ENCODE data around the gene SPEF1. TPM values are rescaled to one million over a fixed set of nuclear protein-coding genes. Genes with fewer than 3 reads are reported as not detected.

Gene SPEF1
- total and polyA plus RNA-seq, 2 of the 13 experiments (the other 11 are each of a cell fraction or from before 2014, with no cell fraction given) = 0.11 to 0.27 TPM

DNA sequence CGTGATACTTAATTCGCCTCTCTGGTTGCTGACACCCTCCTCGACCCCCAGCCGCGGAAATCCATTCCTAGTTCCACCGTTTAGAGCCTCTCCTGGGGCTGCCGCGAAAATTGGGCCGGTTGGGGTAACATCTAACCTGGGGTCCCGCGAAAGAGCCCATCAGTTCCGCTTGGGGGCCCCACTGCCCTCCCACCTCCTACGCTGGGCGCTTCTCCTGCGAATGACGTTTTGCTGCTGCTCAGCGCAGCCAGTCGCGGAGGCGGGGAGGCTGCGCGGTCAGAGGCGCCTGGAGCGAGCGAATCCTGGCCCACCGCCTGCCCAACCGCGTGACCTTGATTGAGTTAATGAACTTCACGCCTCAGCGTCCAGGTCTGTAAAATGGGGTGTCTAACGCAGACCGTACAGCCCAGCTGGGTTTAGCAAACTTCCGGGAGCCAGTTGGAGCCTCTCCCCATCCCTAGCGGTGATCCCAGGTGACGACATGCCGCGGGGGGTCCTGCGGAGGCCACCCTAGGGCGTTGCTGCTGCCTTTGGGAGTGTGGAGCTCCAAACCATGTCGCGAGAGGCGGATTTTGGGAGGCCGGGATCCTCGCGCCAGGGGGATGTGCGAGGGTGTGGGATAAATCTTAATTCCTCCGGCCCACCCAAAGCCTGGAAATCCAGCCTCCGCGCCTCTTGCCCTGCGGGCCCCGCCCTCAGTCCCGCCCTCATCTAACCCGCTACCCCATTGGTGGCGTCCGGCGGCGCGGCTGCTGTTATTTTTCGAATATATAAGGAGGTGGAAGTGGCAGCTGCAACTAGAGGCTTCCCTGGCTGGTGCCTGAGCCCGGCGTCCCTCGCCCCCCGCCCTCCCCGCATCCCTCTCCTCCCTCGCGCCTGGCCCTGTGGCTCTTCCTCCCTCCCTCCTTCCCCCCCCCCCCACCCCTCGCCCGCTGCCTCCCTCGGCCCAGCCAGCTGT lies 14.5 kb upstream of the SPEF1 start, which contains the start of gene CDC25B (continued):
- TF ChIP-seq, protein P1, sequence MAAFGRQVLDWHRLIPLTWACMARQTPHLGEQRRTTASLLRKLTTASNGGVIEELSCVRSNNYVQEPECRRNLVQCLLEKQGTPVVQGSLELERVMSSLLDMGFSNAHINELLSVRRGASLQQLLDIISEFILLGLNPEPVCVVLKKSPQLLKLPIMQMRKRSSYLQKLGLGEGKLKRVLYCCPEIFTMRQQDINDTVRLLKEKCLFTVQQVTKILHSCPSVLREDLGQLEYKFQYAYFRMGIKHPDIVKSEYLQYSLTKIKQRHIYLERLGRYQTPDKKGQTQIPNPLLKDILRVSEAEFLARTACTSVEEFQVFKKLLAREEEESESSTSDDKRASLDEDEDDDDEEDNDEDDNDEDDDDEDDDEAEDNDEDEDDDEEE (CRISPR knock-in tag; IDR thresholded peaks at IDR 0.05) = peak; percentile 11; the same call in 1 of the 2 replicates
- TF ChIP-seq XBP1 (CRISPR knock-in tag; IDR thresholded peaks at IDR 0.05) = no peak
- TF ChIP-seq RXRA (CRISPR knock-in tag; IDR thresholded peaks at IDR 0.05) = peak; percentile 90
- TF ChIP-seq TAF1 (CRISPR knock-in tag; IDR thresholded peaks at IDR 0.05) = peak; percentile 37; the same call in 1 of the 2 replicates
- peak; percentile 88 for TF ChIP-seq ZNF3 (CRISPR knock-in tag; IDR thresholded peaks at IDR 0.05)
- peak; percentile 33 for TF ChIP-seq PCBP2 (optimal IDR thresholded peaks at IDR 0.05; ENCODE audit: low read depth, low read length, poor library complexity, severe bottlenecking)
- TF ChIP-seq ZBTB7B (CRISPR knock-in tag; IDR thresholded peaks at IDR 0.05) = 0 out of 2 replicates have a peak, but pooled peaks have one; percentile 74
- TF ChIP-seq ZNF619 (CRISPR knock-in tag; IDR thresholded peaks at IDR 0.05) = no peak; the same call in 1 of the 2 replicates
- TF ChIP-seq POLR2AphosphoS5 (IDR thresholded peaks at IDR 0.05; ENCODE audit: low read depth, low read length) = peak; percentile 66
- no peak for TF ChIP-seq ZNF512 (CRISPR knock-in tag; IDR thresholded peaks at IDR 0.05)
- no peak for TF ChIP-seq THYN1 (CRISPR knock-in tag; IDR thresholded peaks at IDR 0.05; ENCODE audit: borderline replicate concordance, low read depth)
- TF ChIP-seq NFE2L2 (IDR thresholded peaks at IDR 0.05; ENCODE audit: low read length) = no peak
- TF ChIP-seq SNAPC2 (CRISPR knock-in tag; IDR thresholded peaks at IDR 0.05) = peak; percentile 26; the same call in 1 of the 2 replicates
- no peak; the same call in 1 of the 2 replicates for TF ChIP-seq ZNF318 (CRISPR knock-in tag; IDR thresholded peaks at IDR 0.05)
- no peak for TF ChIP-seq TIGD3 (CRISPR knock-in tag; IDR thresholded peaks at IDR 0.05; ENCODE audit: borderline replicate concordance)
- peak; percentile 90 for TF ChIP-seq ADNP (CRISPR knock-in tag; IDR thresholded peaks at IDR 0.05)
